Natural killer cell (primary cell): Measurements from ENCODE around the gene TIGD6. TPM values are rescaled to one million over a fixed set of nuclear protein-coding genes. Genes with fewer than 3 reads are reported as not detected.

Experiments
- ATAC-seq, 3 donors: fragments of 150-1000 bp in 2 of 3; fragments of 200-7000 bp in 1 of 3; cut with Tn5 transposase; 1 replicate in 1 of 3; 2 replicates in 2 of 3; pipeline ENCODE4 v1.10.0; 2021; ENCODE audit warnings: mild to moderate bottlenecking in 2 of 3, moderate library complexity in 2 of 3
- DNase-seq, 2 donors: peaks; one replicate each; pipeline versions ENCODE4 v3.0.0 to v3.0.0-alpha.2; 2013 to 2021; ENCODE audit warnings: mixed read lengths in 1 of 2
- H3K27ac ChIP-seq: one replicate; pipeline ENCODE4 v1.5.1; 2013; ENCODE audit warnings: mild to moderate bottlenecking, low read length
- H3K27me3 ChIP-seq: one replicate; pipeline ENCODE4 v1.6.1; 2013; ENCODE audit warnings: low read length; ENCODE audit not compliant: control insufficient read depth, insufficient read depth
- H3K36me3 ChIP-seq: one replicate; pipeline ENCODE4 v1.6.1; 2013; ENCODE audit warnings: low read length; ENCODE audit not compliant: control insufficient read depth, insufficient read depth
- H3K4me1 ChIP-seq: one replicate; pipeline ENCODE4 v1.6.1; 2013; ENCODE audit warnings: low read length; ENCODE audit not compliant: control insufficient read depth, insufficient read depth
- H3K4me3 ChIP-seq: one replicate; pipeline ENCODE4 v1.5.1; 2013; ENCODE audit warnings: low read length
- H3K9me3 ChIP-seq: one replicate; pipeline ENCODE4 v1.6.1; 2013; ENCODE audit warnings: low read length; ENCODE audit not compliant: control insufficient read depth, insufficient read depth
- H3K27ac Mint-ChIP-seq, 2 donors: one replicate each; pipeline ENCODE4 v1.8.0; 2022; ENCODE audit warnings: mild to moderate bottlenecking in 2 of 2, mixed read lengths in 2 of 2, moderate library complexity in 1 of 2
- H3K27me3 Mint-ChIP-seq, 2 donors: one replicate each; pipeline ENCODE4 v1.8.0; 2022; ENCODE audit warnings: low read depth in 2 of 2, mixed read lengths in 2 of 2
- H3K36me3 Mint-ChIP-seq: one replicate; pipeline ENCODE4 v1.8.0; 2022; ENCODE audit warnings: mixed read lengths
- H3K4me1 Mint-ChIP-seq, 2 donors: one replicate each; pipeline ENCODE4 v1.8.0; 2022; ENCODE audit warnings: mixed read lengths in 2 of 2
- H3K4me3 Mint-ChIP-seq: one replicate; pipeline ENCODE4 v1.8.0; 2022; ENCODE audit warnings: mild to moderate bottlenecking, moderate library complexity, mixed read lengths
- H3K9me3 Mint-ChIP-seq, 2 donors: one replicate each; pipeline ENCODE4 v1.8.0; 2022; ENCODE audit warnings: mixed read lengths in 2 of 2
- CTCF ChIP-seq: fragments of 200-600 bp; IDR thresholded peaks from one replicate; pipeline ENCODE4 v1.8.0; 2022; ENCODE audit warnings: antibody characterized with exemption
- WGBS: methylation state at CpG from one replicate; pipeline ENCODE4 v1.1.7; 2013; ENCODE audit warnings: missing lambda C conversion rate; ENCODE audit not compliant: insufficient coverage; 5-methylcytosine and 5-hydroxymethylcytosine counted together
- intact Hi-C: fragments of 100-400 bp; cut with micrococcal nuclease; formaldehyde crosslinking; loops from one replicate; pipeline ENCODE4 v1.14.2; 2022
- total RNA-seq, 4 donors: library from RNA; stranded (reverse); fragments of 120-200 nt in 1 of 4; gene quantifications; one replicate each; pipeline versions ENCODE4 v1.2.3 to v1.2.4, GENCODE V29; 2013 to 2022

The TIGD6 gene
- total RNA-seq, 3 donors from 2014 or later (not counting 1 experiment from before 2014, with no cell fraction given): 1.8 to 3.9 (median 2.5) TPM

GRCh38 chr5:149960272-149961185 is 39.9 kb downstream of the TIGD6 start, which contains the start of gene SLC26A2:
Gene SLC26A2 (plus strand): TSS chr5:149960758. CDS start chr5:149977653, 16,895 bp downstream.
- intact Hi-C loops: loop anchor here (1.0 to 2.0 kb wide), 2 partner anchors 41 to 86 kb away; no protein-coding TSS in a partner anchor
- H3K9me3 Mint-ChIP-seq: no peaks in the 10 kb centered on the region
- peak within 1 kb of the TSS; percentile 95 to 96 for H3K27ac Mint-ChIP-seq
- ATAC-seq (peak; percentile 96 to 99 (median 98)), DNase-seq (peak; percentile 91 to 96)
- TF ChIP-seq CTCF: no peak
- H3K4me1 Mint-ChIP-seq: peaks cover 29 to 36% of the 10 kb centered on the region in 2 donors
- Histone ChIP-seq H3K9me3 (no peaks in the 10 kb centered on the region), H3K27ac (peak within 1 kb of the TSS; percentile 80), H3K4me1 (peaks cover 17% of the 10 kb centered on the region), H3K36me3 (no peaks in the 10 kb centered on the region), H3K27me3 (no peaks in the 10 kb centered on the region), H3K4me3 (peak within 1 kb of the TSS; percentile 87)
- H3K27me3 Mint-ChIP-seq: no peaks in the 10 kb centered on the region
- under 1% methylated on average over 84 of the region's 84 CpGs for WGBS
- H3K36me3 Mint-ChIP-seq: no peaks in the 10 kb centered on the region
- H3K4me3 Mint-ChIP-seq: peak within 1 kb of the TSS; percentile 97

GRCh38 chr5:149959406-149960236 is 40.8 kb downstream of the TIGD6 start:
- WGBS: 40% methylated on average over 10 of the region's 14 CpGs
- DNase-seq (peak; percentile 17 to 76), ATAC-seq (peak in 1 of 3 donors; percentile 5)
- H3K27ac Mint-ChIP-seq: peak overlapping the region; percentile 95 to 96
- H3K27me3 Mint-ChIP-seq: peaks cover 0 to 3% of the 10 kb centered on the region in 2 donors
- no peaks in the 10 kb centered on the region for H3K9me3 ChIP-seq
- H3K4me3 Mint-ChIP-seq: peak overlapping the region; percentile 97
- H3K4me1 ChIP-seq: peaks cover 17% of the 10 kb centered on the region
- TF ChIP-seq CTCF: peak; percentile 56
- peak overlapping the region; percentile 80 for H3K27ac ChIP-seq
- peak overlapping the region; percentile 87 for H3K4me3 ChIP-seq
- H3K9me3 Mint-ChIP-seq: no peaks in the 10 kb centered on the region
- intact Hi-C loops: loop anchor here (1.0 to 2.0 kb wide), 2 partner anchors 42 to 87 kb away; no protein-coding TSS in a partner anchor
- no peaks in the 10 kb centered on the region for H3K36me3 ChIP-seq
- H3K27me3 ChIP-seq: no peaks in the 10 kb centered on the region
- H3K36me3 Mint-ChIP-seq: no peaks in the 10 kb centered on the region
- peaks cover 29 to 36% of the 10 kb centered on the region in 2 donors for H3K4me1 Mint-ChIP-seq

GRCh38 chr5:149957855-149958254 is 42.6 kb downstream of the TIGD6 start:
- H3K9me3 Mint-ChIP-seq: no peaks in the 10 kb centered on the region
- H3K4me3 Mint-ChIP-seq: no peak overlapping the region
- H3K36me3 ChIP-seq: no peaks in the 10 kb centered on the region
- DNase-seq: no peak
- no peak overlapping the region for H3K27ac Mint-ChIP-seq
- H3K27ac ChIP-seq: no peak overlapping the region
- peaks cover 29 to 34% of the 10 kb centered on the region in 2 donors for H3K4me1 Mint-ChIP-seq
- H3K27me3 Mint-ChIP-seq: peaks cover 0 to 3% of the 10 kb centered on the region in 2 donors
- intact Hi-C loops: no loop called here
- WGBS: 97% methylated on average over 3 of the region's 4 CpGs
- no peak overlapping the region for H3K4me3 ChIP-seq
- TF ChIP-seq CTCF: no peak
- H3K27me3 ChIP-seq: no peaks in the 10 kb centered on the region
- H3K4me1 ChIP-seq: peaks cover 17% of the 10 kb centered on the region
- H3K36me3 Mint-ChIP-seq: no peaks in the 10 kb centered on the region
- H3K9me3 ChIP-seq: no peaks in the 10 kb centered on the region
- no peak for ATAC-seq
